Stimulated activated CD8-positive, alpha-beta memory T cell treated with anti-CD3 and anti-CD28 coated beads, Interleukin-2, amount 100 ng/mL, for 48 hours (primary cell): ENCODE results near the gene HEXD.

Experiments used
- DNase-seq, 2 donors: peaks; one replicate each; pipeline ENCODE4 v3.0.0-alpha.2; 2020; ENCODE audit warnings: low read depth in 2 of 2

Gene HEXD

GRCh38 chr17:82415336-82415735 is 2.8 kb upstream of the HEXD start:
- DNase-seq, result no peak

GRCh38 chr17:82415786-82416185 is 2.4 kb upstream of the HEXD start:
- no peak for DNase-seq

DNA sequence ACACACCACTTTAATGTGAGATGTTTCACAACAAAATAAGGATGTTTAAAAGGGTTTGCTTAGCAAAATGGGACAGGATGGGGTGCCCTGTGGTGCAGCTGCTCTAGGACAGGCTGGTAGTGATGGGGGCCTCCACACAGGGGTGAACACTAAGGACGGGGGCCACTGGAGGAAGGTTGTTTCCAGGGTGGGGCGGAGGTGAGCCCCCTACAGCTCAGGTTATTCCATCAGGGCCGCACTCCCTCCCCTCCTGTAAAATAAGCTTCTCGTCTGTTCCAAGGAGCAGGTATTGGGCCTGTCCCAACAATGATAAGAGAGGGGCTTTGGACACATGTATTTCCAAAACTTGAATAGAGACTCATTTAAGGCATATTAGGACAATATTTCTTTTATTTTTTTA is 1.9 kb upstream of the HEXD start:
- no peak for DNase-seq

DNA sequence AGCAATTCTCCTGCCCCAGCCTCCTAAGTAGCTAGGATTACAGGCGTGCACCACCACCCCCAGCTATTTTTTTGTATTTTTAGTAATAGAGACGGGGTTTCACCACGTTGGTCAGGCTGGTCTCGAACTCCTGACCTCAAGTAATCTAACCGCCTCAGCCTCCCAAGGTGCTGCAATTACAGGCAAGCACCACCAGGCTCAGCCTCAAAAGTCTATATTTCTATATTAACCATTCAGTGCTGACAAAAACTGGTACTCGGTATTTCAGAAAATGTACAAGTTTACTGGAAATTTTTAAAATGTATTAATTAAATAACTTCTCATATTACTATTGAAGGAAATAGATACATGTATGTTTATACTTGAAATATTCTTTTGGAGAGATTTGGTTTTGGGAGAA is 1.4 kb upstream of the HEXD start:
- DNase-seq, result no peak

DNA sequence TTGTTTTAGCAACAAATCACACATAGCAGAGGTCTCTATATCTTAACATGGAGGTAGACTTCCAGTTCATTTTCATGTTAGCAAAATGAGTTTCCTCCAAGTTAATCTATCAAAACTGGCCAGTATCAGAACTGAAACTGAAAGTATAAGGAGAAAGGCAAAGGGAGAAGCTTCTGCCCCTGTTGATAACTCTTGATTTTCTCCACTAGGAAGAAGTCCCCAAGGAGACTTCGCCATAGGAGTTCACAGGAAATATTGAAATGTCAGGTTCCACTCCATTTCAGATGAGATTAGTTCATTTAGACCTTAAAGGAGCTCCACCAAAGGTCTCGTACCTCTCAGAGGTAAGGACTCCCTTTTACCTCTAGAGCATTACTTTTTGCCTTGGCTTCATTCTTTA is 1.4 kb downstream of the HEXD start:
- no peak for DNase-seq

GRCh38 chr17:82424001-82424862 is 6.1 kb downstream of the HEXD start:
- DNase-seq, result peak; percentile 47 to 50

DNA sequence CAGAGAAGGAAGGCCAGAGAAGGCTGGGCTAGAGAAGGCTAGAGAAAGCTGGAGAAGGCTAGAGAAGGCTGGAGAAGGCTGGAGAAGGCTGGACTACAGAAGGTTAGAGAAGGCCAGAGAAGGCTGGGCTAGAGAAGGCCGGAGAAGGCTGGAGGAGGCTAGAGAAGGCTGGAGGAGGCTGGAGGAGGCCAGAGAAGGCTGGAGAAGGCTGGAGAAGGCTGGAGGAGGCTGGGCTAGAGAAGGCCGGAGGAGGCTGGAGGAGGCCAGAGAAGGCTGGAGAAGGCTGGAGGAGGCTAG is 6.7 kb downstream of the HEXD start:
- DNase-seq, result no peak

GRCh38 chr17:82428546-82428945 is 10.4 kb downstream of the HEXD start:
- DNase-seq, result no peak

DNA sequence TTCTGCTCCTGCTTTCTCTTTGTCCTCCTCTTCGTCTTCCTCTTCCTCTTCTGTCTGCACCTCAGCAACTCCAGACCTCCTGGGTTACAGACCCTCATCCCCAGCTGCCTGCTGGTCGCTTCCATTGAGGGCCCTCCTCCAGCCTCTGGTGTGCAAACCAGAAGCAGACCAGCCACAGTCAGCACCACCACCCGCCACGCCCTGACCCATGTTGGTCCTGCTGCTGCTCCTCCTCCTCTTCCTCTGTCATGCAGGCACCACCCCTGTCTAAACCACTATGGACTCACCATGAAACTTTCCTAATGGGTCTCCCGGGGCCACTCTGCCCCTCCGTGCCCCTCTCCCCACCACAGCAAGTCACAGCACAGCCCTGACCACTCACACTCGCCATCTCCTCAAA is 11.7 kb downstream of the HEXD start:
- no peak for DNase-seq

GRCh38 chr17:82432017-82432416 is 13.9 kb downstream of the HEXD start:
- no peak for DNase-seq

DNA sequence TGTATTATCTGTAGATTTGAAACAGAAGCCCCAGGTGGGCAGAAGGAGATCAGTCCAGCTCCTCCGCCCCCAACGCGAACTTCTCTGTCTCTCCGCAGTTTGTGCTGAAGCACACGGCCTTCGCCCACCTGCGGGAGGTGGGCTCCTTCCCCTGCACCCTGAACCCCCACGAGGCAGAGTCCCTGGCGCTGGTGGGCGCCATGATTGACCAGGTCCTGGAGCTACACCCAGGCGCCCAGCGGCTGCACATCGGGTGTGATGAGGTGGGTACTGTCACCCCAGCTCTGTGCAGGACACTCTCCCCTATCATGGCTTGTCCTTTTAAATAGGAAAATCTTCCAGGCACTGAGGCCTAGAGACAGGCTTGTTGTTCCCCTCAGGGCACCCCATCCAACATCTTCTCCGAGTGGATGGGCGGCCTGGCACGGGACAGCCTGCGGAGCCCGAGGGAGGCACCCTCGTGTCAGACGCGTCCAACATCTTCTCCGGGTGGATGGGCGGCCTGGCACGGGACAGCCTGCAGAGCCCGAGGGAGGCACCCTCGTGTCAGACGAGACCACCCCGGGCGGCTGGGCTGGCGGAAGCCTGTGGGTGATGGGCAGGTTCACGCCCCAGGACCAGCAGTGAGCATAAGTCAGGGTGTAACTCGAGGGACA is 15.5 kb downstream of the HEXD start:
- DNase-seq, result no peak

GRCh38 chr17:82434216-82434565 is 16.0 kb downstream of the HEXD start:
- no peak for DNase-seq

DNA sequence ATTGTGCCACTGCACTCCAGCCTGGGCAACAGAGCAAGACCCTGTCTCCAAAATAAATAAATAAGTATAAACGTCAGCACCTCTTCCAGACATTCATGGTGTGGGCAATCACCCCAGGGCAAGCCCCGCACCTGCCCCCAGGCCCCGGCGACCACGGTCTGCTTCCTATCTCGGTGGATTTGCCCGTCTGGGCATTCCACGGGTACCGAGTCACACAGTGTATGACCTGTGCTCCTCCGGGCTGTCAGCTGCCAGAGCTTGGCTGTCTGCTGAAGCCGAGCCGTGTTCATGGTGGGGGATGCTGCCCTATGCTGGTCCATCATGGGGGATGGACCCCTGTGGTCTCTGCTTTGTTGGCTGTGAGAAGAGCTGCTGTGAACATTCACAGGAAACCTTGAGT is 17.0 kb downstream of the HEXD start:
- DNase-seq, result no peak

- no peak for DNase-seq
Observed at GRCh38 chr17:82435601-82436583, 17.7 kb downstream of the HEXD start.

GRCh38 chr17:82436601-82437324 is 18.6 kb downstream of the HEXD start:
- no peak for DNase-seq

- no peak for DNase-seq
Observed at GRCh38 chr17:82437325-82437668, 19.1 kb downstream of the HEXD start.

DNA sequence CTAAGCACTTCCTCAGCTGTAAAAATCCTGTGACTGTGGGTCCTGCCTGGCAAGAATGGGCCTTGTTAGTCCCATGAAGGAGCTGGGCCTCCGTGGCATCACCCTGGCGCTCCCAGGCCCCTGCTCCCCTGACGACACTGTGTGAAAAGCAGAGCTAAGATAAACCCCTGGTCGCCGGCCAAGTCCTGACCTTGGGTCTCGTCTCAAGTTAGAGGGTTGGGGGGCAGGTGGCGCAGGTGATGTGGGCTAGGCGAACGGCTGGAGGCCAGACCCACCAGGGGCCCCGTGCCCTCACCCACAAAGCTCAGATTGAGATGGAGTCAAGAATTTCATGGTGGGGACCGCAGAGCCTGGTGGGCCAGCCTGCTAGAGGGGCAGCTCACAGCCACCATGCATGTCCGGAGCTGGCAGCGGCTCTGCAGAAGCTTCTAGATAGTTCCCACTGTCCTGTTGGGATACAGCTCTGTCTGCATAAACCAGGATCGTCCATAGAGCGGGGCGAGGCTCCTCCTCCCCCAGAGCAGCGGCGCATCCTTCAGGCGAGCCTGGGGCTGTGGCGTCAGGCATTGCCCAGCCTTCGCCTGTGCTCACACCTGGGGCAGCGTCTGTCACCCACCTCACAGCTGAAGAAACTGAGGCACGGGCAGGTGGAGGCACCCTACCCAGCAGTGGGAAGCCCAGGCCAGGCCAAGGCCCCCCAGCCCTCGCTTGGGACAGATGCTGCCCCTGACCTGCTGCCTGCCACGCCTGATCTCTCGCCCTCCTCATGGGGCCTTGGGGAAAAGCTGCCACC is 20.4 kb downstream of the HEXD start:
- no peak for DNase-seq

- no peak for DNase-seq
Observed at GRCh38 chr17:82439194-82439828, 21.2 kb downstream of the HEXD start.

DNA sequence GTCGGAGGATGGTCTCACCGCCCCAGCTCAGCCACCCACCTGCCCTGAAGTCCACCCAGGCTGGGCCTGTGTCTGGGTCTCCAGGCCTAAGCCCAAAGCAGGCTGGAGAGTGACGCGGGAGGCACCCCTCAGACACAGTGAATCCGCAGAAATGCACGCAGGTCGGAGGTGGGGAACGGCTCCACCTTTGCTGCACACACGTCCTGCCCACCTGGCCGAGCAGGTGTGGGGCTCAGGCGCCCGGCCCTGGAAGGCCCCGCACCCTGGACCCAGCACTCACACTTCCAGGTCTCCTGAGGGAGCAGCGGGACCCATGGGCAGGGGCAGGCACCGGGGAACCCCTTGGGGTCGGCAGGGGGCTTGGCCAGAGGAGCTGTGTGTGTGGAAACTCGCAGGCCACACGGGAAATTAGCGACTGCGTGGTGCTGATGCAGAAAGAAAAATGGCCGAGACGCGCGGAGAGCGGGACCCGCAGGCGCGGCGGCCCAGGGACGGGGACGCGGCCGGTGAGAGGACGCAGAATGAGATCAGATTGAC is 21.8 kb downstream of the HEXD start:
- DNase-seq, result no peak

DNA sequence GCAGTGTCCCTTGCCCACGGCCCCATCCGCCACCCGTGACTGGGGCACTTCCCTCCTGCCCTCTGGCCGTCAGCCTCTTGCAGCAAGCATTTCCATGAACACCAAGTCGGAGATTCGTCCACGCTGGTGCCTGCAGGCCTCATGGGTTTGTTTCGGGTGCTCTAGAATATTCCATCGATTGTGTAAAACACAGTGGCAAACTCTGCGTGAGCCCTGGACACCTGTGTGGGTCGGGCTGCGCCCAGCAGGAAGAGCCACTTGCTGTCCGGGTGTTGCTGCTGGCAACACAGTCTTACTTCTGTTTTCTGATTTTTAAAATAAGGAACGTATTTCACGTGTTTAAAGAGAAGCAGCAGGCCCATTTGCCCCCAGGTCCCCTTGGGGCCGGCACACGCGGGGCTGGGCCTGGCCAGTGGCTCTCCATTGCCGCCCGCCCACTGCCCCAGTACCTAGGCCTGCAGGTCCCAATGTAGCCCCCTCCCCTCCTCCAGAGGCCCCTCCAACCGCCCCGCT is 22.4 kb downstream of the HEXD start:
- no peak for DNase-seq
